ENCODE data around the gene FBXL22.

The FBXL22 gene, protein sequence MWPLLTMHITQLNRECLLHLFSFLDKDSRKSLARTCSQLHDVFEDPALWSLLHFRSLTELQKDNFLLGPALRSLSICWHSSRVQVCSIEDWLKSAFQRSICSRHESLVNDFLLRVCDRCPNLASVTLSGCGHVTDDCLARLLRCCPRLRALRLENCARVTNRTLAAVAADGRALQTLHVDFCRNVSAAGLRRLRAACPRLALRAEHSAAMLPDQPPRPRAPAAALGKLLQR

GRCh38 chr15:63597038-63597790, at the start of gene FBXL22:
TSS of gene FBXL22 (plus strand) at chr15:63597387. CDS start at chr15:63597393, 6 bp downstream.
- DNase-seq = no peak

DNA sequence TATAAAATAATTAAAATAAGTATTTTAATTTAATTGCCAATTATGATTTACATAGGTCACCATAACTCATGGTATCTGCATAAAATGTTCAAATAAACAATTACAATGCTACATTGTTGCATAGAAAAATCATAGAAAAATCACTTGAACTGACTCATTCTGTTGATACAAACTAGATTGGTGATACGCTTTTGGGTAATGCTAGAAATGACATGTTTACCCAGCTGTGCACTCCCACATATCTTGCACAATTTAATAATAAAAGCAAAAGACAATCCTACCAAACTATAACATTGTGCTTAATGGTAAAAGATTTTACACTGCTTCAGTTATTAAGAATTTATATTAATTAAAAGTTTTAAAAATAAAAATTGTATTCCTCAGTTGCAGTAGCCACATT, 45.8 kb upstream of the FBXL22 start:
- DNase-seq = no peak

GRCh38 chr15:63553388-63553791, 43.8 kb upstream of the FBXL22 start:
- DNase-seq = no peak

DNA sequence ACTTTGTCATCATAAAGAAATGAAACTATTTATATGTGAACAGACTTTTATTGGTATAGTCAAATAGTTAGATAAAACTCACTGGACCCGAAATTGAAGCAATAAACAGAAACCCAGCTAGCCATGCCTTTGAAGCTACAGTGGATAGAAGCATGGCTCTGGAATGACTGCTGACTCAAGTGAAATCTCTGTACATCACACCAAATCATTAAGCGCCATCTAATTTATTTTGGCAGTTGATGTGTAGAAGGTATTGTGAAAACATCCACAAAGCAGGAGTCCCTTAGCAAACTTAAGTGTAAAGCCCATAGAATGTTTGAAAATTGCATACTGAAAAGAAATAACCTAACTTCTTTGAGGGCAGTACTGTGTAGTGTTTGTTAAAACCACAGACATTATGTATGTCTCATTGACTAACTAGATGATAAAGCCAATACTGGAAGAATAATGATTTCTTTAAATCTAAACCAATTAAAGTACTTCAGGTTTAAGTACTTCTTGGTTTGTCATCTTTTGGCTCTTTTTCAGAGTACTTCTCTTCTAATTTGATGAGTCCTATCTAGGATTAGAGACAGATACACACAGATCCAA, 42.8 kb upstream of the FBXL22 start:
- DNase-seq = no peak

GRCh38 chr15:63555507-63555906, 41.7 kb upstream of the FBXL22 start:
- no peak for DNase-seq

GRCh38 chr15:63556246-63556645, 40.9 kb upstream of the FBXL22 start:
- no peak for DNase-seq

- DNase-seq = no peak
Measured at GRCh38 chr15:63556736-63557135, 40.5 kb upstream of the FBXL22 start.

- no peak for DNase-seq
Measured at GRCh38 chr15:63559753-63560152, 37.4 kb upstream of the FBXL22 start.

DNA sequence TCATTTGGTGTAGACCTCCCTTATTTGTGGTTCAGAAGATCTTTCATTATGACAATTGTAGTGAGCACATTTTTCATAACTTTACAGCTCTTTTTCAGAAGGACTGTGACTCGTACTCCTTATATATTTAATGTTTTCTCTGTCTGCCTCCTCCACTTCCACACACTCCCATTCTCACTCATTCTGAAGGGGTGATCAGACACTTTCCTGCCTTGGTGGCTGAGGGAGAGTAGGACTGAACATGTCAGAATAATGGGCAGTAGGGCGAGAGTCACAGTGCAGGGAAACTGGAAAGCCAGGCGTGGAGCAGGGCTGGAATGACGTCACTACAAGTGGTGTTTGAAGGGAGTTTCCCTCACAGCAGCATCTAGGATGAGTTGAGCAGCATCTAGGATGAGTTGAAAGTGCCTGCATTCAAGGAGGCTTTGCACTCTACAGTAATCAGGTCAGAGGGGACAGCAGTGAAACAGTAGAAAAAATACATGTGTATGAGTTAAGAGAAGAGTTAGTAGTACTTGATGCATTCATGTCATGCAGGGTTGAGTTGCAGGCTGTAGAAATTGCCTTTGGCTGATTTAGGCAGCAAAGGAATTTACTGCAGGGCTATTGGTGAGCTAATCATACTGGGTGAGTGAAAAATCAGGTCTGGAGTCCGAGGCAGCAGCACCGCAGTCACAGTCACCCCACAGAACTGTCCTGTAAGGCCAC, 36.3 kb upstream of the FBXL22 start:
- DNase-seq = no peak

DNA sequence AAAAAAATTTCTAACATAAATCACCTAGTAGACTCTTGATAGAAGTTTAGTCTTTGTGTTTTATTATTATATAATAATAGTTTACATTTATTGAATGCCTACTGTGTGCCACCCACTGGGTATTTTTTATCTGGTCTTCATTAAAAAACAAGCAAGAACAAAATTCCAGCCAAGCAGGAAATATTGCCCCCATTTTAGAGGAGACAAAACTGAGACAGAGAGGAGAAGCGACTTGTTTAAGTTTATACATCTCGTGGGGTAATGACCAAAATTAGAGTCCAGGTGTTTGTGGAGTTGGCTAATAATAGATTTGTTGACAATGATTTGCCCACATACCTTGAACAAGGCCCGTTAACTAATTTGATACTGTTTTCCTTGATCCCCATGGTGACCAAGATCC, 33.1 kb upstream of the FBXL22 start:
- no peak for DNase-seq

- DNase-seq = no peak
Measured at GRCh38 chr15:63565536-63566186, 31.5 kb upstream of the FBXL22 start.

GRCh38 chr15:63572749-63573464, 24.3 kb upstream of the FBXL22 start:
- DNase-seq = no peak

DNA sequence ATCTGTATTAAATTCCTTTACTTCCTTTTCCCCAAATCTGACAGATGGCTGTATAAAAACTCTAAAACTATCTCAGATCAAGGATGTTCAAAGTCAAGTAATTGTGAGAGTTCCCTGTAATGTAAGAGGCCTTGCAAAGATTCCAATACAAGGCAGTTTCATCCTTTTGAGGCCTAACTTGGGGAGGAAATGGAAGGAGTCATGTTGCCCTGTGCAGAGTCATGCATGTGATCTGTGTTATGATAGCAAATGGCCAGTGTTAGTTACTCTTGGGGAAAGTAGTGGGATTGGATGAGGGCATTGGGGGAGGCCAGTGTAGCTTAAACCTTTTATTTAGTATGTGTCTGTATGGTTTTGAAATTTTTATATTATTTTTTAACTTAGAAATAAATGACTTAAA, 23.7 kb upstream of the FBXL22 start:
- DNase-seq = no peak

DNA sequence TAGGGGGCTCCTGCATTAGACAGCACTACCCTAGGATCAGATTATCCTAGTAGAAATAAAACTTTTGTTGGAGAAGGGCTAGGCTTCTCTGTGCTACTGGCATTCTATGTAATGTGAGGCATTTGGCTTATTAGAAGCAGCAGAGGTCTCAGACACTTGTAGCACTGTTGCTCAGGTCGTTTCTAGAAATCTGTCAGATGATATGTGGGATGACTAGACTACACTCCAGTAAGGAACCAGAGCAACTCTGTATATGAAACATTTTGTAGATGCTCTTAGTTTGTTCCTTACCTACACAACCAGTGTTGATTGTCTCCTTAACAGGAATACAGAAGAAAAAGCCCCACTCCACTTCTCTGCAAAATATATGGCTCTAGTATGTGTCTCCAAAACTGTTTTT, 21.9 kb upstream of the FBXL22 start:
- no peak for DNase-seq

GRCh38 chr15:63576441-63576840, 20.7 kb upstream of the FBXL22 start:
- DNase-seq = no peak

DNA sequence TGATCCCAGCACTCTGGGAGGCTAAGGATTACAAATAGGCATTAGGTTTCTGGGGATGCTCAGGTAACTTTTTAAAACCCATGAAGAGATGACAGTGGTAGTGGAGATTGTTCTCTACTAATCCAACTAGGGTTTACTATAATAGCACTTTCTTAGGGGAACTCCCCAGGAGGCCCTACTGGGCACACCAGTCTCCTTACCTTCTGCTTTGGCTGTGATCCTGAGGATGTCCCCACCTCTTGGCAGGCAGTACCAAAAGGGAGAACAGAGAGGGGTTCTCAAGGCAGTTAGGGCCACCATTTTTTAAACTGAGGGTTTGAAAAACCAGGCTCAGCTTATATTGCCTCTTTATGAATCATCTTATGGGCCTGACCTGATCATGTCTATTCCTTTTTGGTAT, 15.0 kb upstream of the FBXL22 start:
- DNase-seq = no peak

DNA sequence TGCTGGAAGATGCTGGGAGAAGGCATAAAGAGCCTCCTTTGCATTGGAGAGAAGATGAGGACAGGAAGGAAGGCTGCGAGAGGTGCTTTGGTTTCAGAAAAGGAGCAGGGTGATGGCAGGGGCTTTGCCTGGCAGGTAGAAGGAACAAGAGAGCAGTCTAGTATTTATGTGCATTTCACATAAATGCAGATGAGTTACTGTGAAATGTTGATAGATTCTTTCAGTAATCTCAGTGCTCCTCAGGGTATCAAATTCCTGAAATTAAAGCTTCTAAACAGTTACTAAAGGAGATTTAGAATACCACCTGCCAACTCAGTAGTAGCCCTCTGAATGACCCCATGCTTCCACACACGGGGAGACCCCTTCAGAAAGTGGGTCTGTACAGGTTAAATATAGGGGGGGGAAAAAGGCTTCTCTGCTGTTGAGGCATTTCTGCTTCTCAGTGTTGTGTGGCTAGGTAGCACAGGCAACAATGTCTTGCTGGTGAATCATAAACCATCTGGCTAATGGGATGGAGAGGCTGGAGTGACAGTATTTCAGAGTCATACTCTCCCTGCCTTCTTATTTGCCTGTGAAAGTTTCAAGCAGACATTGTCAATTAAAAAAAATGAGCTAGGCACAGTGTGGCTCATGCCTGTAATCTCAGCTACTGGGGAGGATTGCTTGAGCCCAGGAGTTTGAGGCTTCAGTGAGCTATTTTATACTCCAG, 14.3 kb upstream of the FBXL22 start:
- DNase-seq = no peak

GRCh38 chr15:63586790-63587189, 10.4 kb upstream of the FBXL22 start:
- no peak for DNase-seq

DNA sequence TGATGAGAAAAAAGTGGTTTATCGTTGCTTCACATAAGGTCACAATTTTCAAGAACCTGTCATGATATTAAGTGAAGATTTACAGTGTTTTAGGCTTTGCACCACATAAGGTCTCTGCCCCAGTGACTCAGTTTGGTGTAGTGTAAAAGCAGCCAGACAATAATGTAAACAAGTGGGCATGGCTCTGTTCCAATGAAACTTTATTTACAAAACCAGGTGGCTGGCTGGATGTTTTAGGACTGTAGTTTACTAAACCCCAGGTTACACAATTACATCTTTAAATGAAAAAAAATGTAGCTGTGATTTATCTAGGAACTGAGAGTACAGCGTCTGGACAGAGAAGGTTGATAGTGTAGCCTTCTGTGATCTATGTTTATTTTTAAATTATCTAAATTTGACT, 9.7 kb upstream of the FBXL22 start:
- no peak for DNase-seq

GRCh38 chr15:63588826-63589225, 8.4 kb upstream of the FBXL22 start:
- DNase-seq = no peak
